H1 (cell line): ENCODE results near the gene C10orf95. TPM values are rescaled to one million over a fixed set of nuclear protein-coding genes. Genes with fewer than 3 reads are reported as not detected.

ENCODE experiments used
- BRCA1 ChIP-seq: IDR thresholded peaks from 2 replicates; pipeline ENCODE4 v1.6.1; 2012; ENCODE audit warnings: low read depth, low read length, improper control_type of control experiment
- CEBPB ChIP-seq: IDR thresholded peaks from 2 replicates; pipeline ENCODE4 v1.6.1; 2012; ENCODE audit warnings: low read depth, low read length
- KDM1A ChIP-seq: fragments of 200-600, 300-600 bp; sonication (generic); IDR thresholded peaks from 2 replicates; pipeline ENCODE4 v1.7.1; 2016; ENCODE audit warnings: mild to moderate bottlenecking, low read length, borderline replicate concordance
- NANOG ChIP-seq: IDR thresholded peaks from 2 replicates; pipeline ENCODE4 v1.6.1; 2011; ENCODE audit warnings: low read length, low read depth, mild to moderate bottlenecking, inconsistent platforms; ENCODE audit not compliant: insufficient read depth, poor library complexity, severe bottlenecking
- POLR2A ChIP-seq, 2 experiments: IDR thresholded peaks; 1 replicate in 1 of 2; 2 replicates in 1 of 2; pipeline ENCODE4 v1.6.1; 2011; ENCODE audit warnings: low read depth in 2 of 2, low read length in 2 of 2, mild to moderate bottlenecking in 2 of 2; ENCODE audit errors: control extremely low read depth in 1 of 2
- RXRA ChIP-seq: IDR thresholded peaks from 2 replicates; pipeline ENCODE4 v1.6.1; 2011; ENCODE audit warnings: low read depth, mild to moderate bottlenecking, low read length, moderate library complexity; ENCODE audit not compliant: insufficient read depth
- SIRT6 ChIP-seq: IDR thresholded peaks from one replicate; pipeline ENCODE4 v1.7.1; 2012; ENCODE audit warnings: low read length, inconsistent platforms
- TAF1 ChIP-seq: IDR thresholded peaks from 2 replicates; pipeline ENCODE4 v1.6.1; 2011; ENCODE audit warnings: mild to moderate bottlenecking, low read depth, low read length
- YY1 ChIP-seq: IDR thresholded peaks from 2 replicates; pipeline ENCODE4 v1.6.1; 2011; ENCODE audit warnings: low read depth, mild to moderate bottlenecking, low read length
- ZNF274 ChIP-seq: IDR thresholded peaks from 2 replicates; pipeline ENCODE4 v1.7.0; 2012; ENCODE audit warnings: low read length, borderline replicate concordance; ENCODE audit errors: extremely low read depth
- polyA plus RNA-seq, 7 experiments: library from polyadenylated mRNA; depleted of rRNA in 3 of 7; stranded (reverse) in 5 of 7; unstranded in 2 of 7; fragments of >200 nt in 5 of 7; fragments of 200-250 nt in 2 of 7; gene quantifications; 1 replicate in 5 of 7; 2 replicates in 1 of 7; 4 replicates in 1 of 7; pipeline versions ENCODE4 v1.2.1 to v1.2.3, GENCODE V29; 2011 to 2013; ENCODE audit warnings: missing spikeins in 2 of 7, mixed read lengths in 2 of 7
- total RNA-seq: library from RNA; stranded (reverse); fragmentation: NEBNext Ultra II Directional; extraction: Animal tissue kit (Norgen Biotek cat#: 25700); gene quantifications from 2 replicates; pipeline ENCODE4 v1.2.1, GENCODE V29; 2021
- TF ChIP-seq, protein P1 (sequence below): fragments of 300-600 bp; sonication (generic); IDR thresholded peaks from 2 replicates; pipeline ENCODE4 v1.7.1; 2012; ENCODE audit warnings: low read length, moderate library complexity, mild to moderate bottlenecking, inconsistent platforms; ENCODE audit not compliant: insufficient replicate concordance

The C10orf95 gene
- total and polyA plus RNA-seq, 2 of the 8 experiments (the other 6 are each of a cell fraction or from before 2014, with no cell fraction given), result 0.34 to 0.48 TPM

DNA sequence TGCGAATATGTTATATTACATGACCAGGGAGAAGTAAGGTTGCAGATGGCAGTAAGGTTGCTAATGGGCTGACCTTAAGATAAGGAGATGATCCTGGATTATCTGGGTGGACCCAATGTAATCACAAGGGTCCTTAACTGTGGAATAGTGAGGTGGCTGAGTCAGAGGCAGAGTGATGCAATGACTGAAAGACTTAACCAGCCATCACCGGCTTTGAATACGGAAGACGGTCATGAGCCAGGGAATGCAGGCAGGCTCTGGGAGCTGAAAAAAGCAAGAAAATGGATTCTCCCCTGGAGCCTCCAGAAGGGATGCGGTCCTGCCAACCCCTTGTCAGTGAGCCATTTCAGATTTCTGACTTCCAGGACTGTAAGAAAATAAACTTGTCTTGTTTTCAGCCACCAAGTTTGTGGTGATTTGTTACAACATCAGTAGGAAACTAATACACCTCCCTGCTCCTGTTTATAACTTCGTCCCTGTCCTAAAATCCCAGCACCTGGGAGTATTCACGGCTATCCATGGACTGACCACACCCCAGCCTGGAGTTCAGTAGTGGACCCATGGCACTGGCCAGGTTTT is 4.6 kb upstream of the C10orf95 start (continued):
- TF ChIP-seq TAF1, result no peak
- TF ChIP-seq SIRT6, result no peak
- TF ChIP-seq, protein P1, sequence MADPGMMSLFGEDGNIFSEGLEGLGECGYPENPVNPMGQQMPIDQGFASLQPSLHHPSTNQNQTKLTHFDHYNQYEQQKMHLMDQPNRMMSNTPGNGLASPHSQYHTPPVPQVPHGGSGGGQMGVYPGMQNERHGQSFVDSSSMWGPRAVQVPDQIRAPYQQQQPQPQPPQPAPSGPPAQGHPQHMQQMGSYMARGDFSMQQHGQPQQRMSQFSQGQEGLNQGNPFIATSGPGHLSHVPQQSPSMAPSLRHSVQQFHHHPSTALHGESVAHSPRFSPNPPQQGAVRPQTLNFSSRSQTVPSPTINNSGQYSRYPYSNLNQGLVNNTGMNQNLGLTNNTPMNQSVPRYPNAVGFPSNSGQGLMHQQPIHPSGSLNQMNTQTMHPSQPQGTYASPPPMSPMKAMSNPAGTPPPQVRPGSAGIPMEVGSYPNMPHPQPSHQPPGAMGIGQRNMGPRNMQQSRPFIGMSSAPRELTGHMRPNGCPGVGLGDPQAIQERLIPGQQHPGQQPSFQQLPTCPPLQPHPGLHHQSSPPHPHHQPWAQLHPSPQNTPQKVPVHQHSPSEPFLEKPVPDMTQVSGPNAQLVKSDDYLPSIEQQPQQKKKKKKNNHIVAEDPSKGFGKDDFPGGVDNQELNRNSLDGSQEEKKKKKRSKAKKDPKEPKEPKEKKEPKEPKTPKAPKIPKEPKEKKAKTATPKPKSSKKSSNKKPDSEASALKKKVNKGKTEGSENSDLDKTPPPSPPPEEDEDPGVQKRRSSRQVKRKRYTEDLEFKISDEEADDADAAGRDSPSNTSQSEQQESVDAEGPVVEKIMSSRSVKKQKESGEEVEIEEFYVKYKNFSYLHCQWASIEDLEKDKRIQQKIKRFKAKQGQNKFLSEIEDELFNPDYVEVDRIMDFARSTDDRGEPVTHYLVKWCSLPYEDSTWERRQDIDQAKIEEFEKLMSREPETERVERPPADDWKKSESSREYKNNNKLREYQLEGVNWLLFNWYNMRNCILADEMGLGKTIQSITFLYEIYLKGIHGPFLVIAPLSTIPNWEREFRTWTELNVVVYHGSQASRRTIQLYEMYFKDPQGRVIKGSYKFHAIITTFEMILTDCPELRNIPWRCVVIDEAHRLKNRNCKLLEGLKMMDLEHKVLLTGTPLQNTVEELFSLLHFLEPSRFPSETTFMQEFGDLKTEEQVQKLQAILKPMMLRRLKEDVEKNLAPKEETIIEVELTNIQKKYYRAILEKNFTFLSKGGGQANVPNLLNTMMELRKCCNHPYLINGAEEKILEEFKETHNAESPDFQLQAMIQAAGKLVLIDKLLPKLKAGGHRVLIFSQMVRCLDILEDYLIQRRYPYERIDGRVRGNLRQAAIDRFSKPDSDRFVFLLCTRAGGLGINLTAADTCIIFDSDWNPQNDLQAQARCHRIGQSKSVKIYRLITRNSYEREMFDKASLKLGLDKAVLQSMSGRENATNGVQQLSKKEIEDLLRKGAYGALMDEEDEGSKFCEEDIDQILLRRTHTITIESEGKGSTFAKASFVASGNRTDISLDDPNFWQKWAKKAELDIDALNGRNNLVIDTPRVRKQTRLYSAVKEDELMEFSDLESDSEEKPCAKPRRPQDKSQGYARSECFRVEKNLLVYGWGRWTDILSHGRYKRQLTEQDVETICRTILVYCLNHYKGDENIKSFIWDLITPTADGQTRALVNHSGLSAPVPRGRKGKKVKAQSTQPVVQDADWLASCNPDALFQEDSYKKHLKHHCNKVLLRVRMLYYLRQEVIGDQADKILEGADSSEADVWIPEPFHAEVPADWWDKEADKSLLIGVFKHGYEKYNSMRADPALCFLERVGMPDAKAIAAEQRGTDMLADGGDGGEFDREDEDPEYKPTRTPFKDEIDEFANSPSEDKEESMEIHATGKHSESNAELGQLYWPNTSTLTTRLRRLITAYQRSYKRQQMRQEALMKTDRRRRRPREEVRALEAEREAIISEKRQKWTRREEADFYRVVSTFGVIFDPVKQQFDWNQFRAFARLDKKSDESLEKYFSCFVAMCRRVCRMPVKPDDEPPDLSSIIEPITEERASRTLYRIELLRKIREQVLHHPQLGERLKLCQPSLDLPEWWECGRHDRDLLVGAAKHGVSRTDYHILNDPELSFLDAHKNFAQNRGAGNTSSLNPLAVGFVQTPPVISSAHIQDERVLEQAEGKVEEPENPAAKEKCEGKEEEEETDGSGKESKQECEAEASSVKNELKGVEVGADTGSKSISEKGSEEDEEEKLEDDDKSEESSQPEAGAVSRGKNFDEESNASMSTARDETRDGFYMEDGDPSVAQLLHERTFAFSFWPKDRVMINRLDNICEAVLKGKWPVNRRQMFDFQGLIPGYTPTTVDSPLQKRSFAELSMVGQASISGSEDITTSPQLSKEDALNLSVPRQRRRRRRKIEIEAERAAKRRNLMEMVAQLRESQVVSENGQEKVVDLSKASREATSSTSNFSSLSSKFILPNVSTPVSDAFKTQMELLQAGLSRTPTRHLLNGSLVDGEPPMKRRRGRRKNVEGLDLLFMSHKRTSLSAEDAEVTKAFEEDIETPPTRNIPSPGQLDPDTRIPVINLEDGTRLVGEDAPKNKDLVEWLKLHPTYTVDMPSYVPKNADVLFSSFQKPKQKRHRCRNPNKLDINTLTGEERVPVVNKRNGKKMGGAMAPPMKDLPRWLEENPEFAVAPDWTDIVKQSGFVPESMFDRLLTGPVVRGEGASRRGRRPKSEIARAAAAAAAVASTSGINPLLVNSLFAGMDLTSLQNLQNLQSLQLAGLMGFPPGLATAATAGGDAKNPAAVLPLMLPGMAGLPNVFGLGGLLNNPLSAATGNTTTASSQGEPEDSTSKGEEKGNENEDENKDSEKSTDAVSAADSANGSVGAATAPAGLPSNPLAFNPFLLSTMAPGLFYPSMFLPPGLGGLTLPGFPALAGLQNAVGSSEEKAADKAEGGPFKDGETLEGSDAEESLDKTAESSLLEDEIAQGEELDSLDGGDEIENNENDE, result no peak
- TF ChIP-seq ZNF274, result no peak
- TF ChIP-seq CEBPB, result peak; percentile 93
- TF ChIP-seq KDM1A, result no peak
- no peak for TF ChIP-seq RXRA
- no peak for TF ChIP-seq YY1
- TF ChIP-seq BRCA1, result no peak
- TF ChIP-seq NANOG, result no peak
- no peak for TF ChIP-seq POLR2A (IDR thresholded peaks at IDR 0.05; ENCODE audit: control extremely low read depth in 1 of 2, low read depth in 2 of 2, low read length in 2 of 2)
- TF ChIP-seq, all 59 proteins: peak for 4
